Heart left ventricle (tissue), 13 donors: ENCODE results near the gene APMAP.

ENCODE experiments used
- CTCF ChIP-seq, 12 donors: fragments of 200-600 bp; sonication (generic) in 4 of 12; IDR thresholded peaks; one replicate each; pipeline versions ENCODE4 v1.5.0 to v1.8.0; 2018 to 2022; ENCODE audit warnings: antibody characterized with exemption in 12 of 12, mild to moderate bottlenecking in 5 of 12
- POLR2A ChIP-seq, 2 donors: fragments of 450-650 bp; IDR thresholded peaks; one replicate each; pipeline ENCODE4 v1.6.1; 2017; ENCODE audit warnings: antibody characterized with exemption in 2 of 2, mild to moderate bottlenecking in 2 of 2, moderate library complexity in 2 of 2
- donor health status: ischemic (EF 13 %, LVEDD 7.1; RV severe dilation, severe dysfunction).
- donor health status: DM: no; HTN: yes; CAD: no.
- donor health status: DM: no; HTN: no; CAD: no.
- donor health status: ischemic (EF 25% LVEDD 6.9; RV normal size, moderate dysfunction).
- donor health status: ischemic (EF 25% LVEDD 5.7; RV mildly dilated, moderate dysfunction).
- donor health status: ischemic (EF 35%, LVEDD 5.7; RV mildly dilated, moderate dysfunction).
- donor health status: nonischemic (EF 11% LVEDD 7.7; RV severe dilation, severe dysfunction).
- donor health status: DM: yes; HTN: yes; CAD: no.
- donor health status: PGD.
- donor health status: ischemic (EF 29% LVEDD 5.4; RV normal size, mild dysfunction).
- donor health status: nonischemic (EF 23%, LVEDD 6.1; RV moderate dilation, normal function).

GRCh38 chr20:25017257-25017803 is 24.8 kb upstream of the APMAP start:
- no peak for TF ChIP-seq CTCF (IDR thresholded peaks at IDR 0.05)
- TF ChIP-seq POLR2A (IDR thresholded peaks at IDR 0.05) = no peak
